Measurements from ENCODE around the gene PLPPR2.

GRCh38 chr19:11370744-11371143 lies 15.5 kb downstream of the PLPPR2 start:
- TF ChIP-seq, protein P1, sequence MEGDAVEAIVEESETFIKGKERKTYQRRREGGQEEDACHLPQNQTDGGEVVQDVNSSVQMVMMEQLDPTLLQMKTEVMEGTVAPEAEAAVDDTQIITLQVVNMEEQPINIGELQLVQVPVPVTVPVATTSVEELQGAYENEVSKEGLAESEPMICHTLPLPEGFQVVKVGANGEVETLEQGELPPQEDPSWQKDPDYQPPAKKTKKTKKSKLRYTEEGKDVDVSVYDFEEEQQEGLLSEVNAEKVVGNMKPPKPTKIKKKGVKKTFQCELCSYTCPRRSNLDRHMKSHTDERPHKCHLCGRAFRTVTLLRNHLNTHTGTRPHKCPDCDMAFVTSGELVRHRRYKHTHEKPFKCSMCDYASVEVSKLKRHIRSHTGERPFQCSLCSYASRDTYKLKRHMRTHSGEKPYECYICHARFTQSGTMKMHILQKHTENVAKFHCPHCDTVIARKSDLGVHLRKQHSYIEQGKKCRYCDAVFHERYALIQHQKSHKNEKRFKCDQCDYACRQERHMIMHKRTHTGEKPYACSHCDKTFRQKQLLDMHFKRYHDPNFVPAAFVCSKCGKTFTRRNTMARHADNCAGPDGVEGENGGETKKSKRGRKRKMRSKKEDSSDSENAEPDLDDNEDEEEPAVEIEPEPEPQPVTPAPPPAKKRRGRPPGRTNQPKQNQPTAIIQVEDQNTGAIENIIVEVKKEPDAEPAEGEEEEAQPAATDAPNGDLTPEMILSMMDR (conservative IDR thresholded peaks at IDR 0.05 in 1 of 2, IDR thresholded peaks at IDR 0.05 in 1 of 2; ENCODE audit: extremely low read depth in 1 of 2, insufficient read depth in 1 of 2, low read depth in 1 of 2, low read length in 2 of 2) = no peak
- no peak for TF ChIP-seq EZH2 (IDR thresholded peaks at IDR 0.05; ENCODE audit: borderline replicate concordance, low read length)
